Cerebellar nuclear complex (tissue), 1 donor: Measurements from ENCODE around the gene ACOX1.
A peak's percentile ranks its signal among the peaks of the same experiment; 100 is the strongest.
"Not testable (repeated sequence)": the region's sequence is repeated elsewhere in the genome, so short reads cannot be mapped to it uniquely, and the experiment has no call there.

Source experiments
- DNase-seq, 2 experiments: peaks; one replicate each; lab custom pipeline; 2025; lab: John Stamatoyannopoulos, UW

Gene ACOX1

DNA sequence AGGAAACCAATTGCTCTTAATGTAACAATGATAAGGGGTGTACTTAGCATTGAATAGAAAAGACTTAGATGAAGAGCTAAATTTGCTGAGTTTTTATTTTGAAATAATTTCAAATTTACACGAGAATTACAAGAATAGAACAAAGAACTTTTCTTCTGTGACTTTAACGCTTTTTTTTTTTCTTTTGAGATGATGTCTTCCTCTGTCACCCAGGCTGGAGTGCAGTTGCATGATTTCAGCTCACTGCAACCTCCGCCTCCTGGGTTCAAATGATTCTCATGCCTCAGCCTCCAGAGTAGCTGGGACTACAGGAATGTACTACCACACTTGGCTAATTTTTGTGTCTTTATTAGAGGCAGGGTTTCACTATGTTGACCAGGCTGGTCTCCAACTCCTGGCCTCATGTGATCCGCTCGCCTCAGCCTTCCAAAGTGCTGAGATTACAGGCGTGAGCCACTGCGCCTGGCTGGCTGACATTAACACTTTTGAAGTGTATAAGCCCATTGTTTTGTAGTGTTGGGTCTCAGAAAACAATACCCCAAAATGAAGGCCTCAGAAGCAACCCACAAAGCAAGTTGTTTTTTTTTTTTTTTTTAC, 2.2 kb upstream of the ACOX1 start:
- DNase-seq = no peak

DNA sequence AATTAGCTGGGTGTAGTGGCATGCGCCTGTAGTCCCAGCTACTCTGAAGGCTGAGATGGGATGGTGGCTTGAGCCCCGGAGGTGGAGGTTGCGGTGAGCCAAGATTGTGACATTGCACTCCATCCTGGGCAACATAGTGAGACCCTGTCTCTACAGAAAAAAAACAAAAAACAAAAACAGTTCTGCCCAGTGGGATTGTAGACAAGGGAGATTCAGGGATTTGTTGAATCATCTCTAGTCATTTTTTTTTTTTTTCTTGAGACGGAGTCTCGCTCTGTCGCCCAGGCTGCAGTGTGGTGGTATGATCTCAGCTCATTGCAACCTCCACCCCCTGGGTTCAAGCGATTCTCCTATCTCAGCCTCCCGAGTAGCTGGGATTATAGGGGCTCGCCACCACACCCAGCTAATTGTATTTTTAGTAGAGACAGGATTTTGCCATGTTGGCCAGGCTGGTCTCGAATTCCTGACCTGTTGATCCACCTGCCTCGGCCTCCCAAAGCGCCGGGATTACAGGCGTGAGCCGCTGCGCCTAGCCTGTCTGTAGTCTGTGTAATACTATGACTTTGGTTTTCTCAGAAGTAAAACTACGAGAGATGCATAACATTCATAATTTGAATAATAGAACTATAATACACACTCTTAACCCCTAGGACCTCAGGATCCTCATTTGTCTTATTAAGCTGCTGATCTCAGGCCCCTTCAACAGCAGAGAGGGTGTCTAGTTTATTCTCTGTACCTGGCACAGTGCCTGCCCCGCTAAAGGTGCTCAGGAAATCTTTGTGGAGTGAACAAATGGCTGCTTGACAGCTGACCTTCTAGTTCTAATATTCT, 1.4 kb upstream of the ACOX1 start:
- no peak for DNase-seq

DNA sequence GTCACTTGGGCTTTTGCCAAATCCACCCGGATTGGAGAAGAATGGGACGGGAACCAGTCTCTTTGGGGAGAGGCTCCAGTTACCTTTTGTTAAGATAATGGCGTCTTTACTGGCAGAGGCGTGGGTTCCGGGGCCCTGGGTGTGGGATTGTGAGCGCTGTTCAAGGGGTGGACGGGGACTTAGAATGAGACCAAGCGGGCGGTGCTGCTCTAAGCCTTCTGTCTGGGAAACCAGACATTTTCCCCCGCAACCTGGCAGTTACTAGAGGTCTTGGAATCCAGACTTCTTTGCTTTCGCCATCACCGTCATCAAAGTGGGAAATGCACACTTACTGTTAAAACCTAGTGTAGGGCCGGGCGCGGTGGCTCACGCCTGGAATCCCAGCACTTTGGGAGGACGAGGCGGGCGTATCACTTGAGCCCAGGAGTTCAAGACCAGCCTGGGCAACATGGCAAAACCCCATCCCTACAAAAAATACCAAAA, 780 bp upstream of the ACOX1 start:
- no peak for DNase-seq

DNA sequence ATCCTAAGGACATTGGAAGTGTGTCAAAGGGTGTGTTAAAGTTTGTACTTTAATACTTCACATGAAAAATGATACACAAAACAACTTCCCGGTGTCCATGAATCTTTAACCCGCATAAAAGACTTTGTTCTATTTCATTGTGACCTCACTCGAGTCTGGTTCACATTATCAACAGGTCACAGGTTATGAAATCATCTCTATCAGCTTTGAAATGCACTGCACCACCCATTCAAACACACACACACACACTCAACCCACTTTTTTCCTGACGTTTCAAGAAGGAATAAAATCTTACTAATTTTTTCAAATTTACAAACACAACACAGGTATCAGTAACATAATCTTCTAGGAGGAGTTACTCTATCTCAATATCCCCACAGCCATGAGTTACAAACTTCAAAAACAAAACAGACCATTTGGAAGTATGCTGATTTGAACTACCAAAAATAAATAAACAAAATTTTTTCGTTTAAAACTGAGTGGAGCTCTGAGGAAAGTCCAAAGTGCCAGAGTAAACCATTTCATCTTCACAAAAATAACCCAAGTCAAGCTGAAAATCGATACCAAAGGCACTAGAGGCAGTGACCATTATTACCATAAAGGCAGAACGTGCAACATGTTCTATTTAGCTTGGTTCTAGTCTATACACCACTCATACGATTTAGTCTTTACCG, 2.7 kb downstream of the ACOX1 start:
- no peak for DNase-seq

DNA sequence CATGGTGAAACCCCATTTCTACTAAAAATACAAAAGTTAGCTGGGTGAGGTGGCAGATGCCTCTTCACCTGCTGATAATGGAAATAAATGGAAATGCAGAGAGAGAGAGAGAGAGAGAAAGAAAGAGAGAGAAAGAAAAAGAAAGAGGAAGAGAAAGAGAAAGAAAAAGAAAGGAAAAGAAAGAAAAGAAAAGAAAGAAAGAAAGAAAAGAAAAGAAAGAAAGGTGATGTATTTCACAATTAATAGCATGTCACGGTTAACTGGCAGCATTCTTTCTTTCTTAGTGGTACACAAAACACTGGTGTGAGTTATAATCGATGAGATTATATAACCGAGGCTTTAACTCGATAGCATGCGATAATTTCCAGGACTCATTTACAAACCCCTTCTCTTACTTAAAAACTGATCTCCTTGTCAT, 3.2 kb downstream of the ACOX1 start:
- no peak for DNase-seq

DNA sequence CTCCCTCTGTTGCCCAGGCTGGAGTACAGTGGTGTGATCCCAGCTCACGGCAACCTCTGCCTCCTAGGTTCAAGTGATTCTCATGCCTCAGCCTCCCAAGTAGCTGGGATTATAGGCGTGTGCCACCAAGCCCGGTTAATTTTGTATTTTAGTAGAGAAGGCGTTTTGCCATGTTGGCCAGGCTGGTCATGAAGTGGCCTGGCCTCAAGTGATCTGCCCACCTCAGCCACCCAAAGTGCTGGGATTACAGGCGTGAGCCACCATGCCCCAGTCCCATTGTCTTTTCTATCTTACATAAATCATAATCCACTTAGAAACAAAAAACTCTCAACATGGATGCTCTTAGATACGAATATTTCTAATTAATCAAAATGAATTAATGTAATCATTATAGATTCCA, 3.8 kb downstream of the ACOX1 start:
- DNase-seq = not testable (repeated sequence)

DNA sequence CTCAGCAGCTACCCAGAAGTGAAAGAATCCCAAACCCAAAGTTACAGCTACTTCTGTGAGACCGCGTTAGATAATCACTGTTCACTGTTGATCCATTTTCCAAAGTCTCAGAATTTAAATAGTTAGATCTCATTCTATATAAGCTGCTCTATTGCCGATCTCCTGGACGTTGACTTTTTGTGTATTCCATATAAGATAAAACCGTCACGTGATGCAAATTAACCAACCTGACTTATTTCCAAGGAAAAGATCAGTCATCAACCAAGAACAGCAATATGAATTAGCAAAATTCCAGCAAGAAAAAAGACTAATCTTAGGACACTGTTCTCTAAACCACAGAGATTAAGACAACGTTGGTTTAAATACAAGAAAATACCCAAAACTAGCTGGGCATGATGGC, 8.3 kb downstream of the ACOX1 start:
- DNase-seq = no peak

DNA sequence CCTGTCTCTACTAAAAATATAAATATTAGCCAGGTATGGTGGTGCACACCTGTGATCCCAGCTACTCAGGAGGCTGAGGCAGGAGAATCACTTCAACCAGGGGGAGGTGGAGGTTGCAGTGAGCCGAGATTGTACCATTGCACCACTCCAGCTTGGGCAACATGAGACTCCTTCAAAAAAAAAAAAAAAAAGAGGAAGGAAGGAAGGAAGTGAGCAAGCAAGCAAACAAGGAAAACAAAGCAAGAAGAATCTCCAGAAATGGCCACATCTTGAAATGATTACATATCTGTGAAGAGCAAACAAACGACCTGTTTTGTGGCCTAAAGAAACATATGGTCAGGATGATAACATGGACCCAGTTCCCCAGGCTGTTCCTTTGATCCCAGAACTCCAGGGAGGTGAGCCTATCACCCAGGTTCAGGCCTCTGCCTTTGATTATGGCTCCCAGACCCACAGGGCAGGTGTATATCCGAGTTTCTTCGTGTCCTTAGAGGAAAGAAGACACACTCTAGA, 8.9 kb downstream of the ACOX1 start:
- DNase-seq = no peak

DNA sequence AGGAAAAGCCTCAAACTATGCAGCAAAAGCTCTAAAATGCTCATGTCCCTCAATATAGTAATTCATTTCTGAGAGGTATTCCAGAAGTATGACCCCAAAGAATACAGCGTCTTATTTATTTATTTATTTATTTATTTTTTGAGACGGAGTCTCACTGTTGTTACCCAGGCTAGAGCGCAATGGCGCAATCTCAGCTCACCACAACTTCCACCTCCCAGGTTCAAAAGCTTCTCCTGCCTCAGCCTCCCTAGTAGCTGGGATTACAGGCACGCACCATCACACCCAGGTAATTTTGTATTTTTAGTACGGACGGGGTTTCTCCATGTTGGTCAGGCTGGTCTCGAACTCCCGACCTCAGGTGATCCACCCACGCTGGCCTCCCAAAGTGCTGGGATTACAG, 9.9 kb downstream of the ACOX1 start:
- DNase-seq = not testable (repeated sequence)

DNA sequence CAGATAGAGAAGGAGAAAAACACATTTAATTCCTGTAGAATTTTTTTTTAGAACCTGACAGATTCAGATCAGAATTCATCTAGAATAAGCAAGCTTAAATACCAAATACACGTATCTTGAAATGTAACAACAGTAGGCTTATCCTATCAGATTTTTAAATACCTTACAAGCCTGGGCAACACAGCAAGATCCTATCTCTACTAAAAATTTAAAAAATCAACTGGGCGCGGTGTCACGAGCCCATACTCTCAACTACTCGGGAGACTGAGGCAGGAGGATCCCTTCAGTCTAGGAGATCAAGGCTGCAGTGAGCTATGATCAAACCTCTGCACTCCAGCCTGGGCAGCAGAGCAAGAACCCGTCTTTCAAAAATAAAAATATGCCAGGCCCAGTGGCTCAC, 13.5 kb downstream of the ACOX1 start:
- no peak for DNase-seq

DNA sequence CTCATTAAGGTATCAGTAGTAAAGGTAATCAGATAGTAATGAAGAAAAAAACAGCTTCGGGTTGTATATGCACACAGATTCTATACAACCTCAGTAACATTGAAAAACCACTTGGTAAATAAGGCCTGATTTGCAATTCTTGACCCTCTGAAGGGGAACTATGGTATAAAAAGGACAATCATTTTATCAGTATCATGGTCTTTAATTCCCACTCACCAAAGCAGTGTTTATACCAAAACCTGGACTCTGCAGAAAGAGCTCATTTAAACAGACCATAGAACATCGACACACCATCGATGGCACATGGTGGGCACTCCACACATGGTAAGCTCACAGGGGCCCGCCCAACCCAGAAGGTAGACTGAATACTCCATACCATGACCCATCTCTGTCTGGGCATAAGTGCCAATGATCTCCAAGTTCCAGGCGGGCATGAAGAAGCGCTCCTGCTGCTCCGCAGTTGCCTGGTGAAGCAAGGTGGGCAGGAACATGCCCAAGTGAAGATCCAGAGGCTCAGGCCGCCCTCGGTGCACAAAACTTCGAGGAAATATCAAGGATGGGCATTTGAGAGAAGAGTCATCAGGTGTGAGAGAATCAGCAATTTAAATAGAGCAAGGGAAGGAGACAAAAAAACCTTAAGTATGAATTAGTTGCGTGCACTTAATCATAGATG, 19.0 kb downstream of the ACOX1 start:
- DNase-seq = no peak

DNA sequence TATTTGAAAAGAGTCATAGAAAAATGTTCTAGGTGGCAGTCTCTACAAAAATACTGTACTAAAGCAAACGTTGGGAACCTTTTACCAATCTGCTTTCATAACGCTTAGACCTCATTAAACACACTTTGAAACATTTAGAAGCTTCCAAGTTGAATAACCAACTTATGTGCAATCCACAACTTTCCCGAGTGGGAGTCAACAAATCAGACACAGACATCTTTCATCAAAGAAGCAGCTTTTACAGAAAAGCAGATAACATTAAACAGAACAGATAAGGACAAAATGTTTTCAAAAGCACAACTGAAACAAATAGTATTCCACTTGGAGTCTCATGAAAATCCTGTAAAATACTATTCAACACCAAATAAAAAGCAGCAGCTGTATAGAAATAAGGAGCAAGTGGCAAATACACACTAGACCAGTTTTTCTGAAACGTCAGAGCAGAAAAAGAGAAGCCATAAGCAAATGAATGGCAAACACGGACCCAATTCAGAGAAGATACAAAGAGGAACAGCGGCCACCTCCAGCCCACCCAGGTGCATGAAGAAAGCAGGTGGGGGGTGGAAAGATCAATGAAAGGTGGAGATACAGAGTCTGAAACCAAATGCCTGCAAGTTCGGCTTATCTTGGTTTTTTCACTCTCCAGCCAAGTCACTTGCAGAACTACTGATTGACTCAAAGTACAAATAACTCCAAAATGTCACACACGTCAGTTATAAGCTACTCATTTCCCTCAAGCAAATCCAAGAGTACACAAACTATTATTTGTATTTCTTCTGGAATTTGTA, 19.7 kb downstream of the ACOX1 start:
- DNase-seq = no peak

DNA sequence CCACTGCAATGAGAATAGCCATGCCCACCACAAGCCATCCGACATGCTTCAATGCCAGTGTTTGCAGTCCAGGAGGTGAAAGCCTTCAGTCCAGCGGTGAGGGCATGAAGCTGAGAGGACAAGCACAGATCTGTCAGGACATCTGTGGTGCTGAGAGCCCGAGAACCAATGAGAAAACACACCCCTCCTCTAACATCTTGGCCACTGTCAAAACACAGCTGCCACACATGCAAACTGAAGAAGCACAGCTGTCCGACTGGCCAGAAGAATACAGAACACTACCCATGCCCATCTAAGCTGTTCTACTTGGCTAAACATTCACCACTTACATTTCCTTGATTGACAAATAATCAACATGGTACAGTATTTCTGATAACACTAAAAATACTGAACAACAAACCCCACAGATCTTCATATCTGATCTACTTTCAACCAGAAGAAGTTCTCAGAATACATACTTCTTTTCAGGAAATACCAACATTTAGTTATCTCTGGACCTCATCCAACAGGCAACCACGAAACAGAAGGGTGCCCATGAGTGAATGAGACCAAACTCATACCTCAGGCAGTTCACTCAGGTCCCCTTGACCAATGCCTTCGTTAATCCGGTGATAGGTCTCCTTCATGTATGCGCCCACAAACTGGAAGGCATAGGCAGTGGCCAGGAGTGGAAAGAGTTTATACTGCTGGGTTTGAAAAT, 28.0 kb downstream of the ACOX1 start:
- no peak for DNase-seq

DNA sequence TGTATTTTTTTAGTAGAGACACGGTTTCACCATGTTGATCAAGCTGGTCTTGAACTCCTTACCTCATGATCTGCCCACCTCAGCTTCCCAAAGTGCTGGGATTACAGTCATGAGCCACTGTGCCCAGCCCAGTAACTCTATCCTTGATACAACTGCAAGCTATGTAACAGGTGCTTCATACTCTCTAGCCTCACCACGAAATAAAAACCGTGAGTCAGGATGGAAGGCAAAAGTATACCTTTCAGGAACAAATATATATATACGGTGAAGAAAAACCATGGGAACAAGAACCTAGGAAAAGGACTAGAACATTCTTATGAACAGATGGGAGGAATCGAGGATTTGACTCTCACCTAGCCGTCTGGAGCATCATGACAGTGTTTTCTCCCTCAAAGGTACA, 28.5 kb downstream of the ACOX1 start:
- no peak for DNase-seq

DNA sequence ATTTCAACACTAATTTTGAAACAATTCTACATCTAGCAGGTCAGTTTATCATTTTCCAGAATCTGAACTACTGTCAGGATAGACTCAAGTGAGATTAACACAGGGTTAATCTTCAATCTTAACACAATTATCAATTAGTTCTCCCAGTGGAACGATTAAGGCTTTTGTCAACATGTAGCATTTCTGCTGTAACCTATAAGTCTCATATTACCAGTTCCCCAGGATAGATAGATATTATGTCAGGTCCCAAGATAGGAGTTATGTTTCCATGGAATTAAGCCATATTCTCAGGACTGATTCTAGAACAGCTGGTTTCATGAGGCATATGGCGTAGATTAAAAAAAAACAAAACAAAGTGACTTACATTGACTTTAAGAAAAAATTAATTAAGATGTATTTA, 33.8 kb downstream of the ACOX1 start:
- DNase-seq = no peak

DNA sequence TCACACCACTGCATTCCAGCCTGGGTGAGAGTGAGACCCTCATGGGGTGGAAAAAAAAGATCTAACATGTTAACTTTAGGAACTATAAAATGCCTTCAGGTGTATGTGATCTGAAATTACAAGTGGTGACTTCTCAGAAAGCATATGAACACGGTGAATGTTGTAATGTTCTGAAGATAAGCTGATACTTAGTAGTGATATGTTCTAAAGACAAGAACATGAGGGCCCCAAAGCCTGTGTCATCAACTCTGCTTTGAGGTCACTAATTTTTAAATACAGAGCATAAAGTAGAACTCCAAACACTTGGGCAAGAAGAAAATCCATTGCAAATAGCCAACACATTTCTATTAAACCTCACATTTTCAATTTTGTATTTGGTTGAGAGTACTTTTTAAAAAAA, 35.5 kb downstream of the ACOX1 start:
- DNase-seq = no peak

DNA sequence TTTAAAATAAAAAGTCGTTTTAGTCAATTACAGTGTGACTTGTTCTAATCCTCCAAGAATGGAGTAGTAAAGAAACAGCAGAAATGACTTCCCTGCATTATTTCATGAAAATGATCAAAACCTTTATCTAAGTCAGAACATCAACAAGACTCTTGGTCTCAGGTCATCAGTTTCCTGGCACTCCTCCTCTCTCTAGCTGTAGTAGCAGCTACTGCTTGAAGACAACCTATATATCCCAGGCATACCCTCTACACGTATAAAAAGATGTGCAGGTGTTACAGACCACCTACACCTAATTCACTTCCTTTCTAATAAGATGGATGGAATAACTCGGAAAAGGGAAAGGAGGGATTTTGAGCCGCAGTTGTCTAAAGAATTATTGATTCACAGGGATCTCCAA, 36.5 kb downstream of the ACOX1 start:
- DNase-seq = no peak

DNA sequence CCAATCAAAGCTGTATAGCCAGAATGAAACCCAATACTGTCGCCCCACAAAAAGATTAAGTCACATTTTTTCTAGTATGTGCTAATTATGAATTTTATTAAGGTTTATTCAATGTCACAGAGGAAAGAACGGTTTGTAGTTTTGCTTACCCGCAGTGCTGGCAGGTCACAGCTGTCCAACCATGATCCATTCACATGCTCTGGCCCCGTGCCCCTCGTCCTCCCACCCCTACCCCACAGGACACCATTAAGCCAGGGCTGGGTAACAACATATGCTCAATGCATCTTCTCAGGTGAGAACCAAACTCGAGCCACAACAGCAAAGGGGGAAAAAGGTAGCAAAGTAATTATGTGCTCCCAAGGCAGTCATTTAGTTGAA, 37.5 kb downstream of the ACOX1 start:
- DNase-seq = no peak

DNA sequence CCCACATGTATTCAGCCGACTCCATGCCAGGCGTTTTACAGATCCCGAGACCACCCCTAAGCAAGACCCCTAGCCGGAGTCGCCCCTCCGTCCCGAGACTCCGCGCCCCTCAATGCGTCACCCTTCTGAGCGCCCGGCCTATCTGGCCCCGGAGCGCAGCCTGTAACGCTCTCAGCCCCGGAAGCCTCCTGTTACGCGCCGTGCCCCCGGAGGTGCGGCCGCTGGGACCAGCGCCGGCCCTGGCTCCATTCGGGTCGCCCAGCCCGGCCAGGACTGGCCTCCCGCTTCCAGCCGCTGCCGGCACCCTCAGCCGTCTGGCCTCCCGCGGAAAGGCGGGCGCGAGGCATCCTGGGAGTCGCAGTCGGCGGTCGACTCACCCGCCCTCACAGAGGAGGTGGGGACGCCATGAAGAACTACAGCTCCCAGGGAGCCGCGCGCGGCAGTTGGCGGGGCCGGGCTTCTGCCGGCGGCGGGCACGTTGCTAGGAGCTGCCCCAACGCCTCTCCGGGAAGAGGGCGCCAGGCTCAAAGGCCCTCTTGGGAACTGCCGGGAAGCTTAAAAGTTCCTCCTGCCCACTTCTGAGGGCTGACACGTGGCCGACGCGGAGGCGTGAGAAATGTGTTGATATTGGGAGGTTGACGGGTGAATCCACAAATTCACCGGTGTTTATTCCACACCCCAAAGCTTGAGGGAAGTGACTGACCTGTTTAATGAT, 38.1 kb downstream of the ACOX1 start, which contains the start of gene FBF1:
Gene FBF1, minus strand, starts transcription at position 316 of the 715 bp plus-strand sequence. CDS start 2,893 bp downstream, outside the sequence.
- DNase-seq = peak; percentile 76 to 82

DNA sequence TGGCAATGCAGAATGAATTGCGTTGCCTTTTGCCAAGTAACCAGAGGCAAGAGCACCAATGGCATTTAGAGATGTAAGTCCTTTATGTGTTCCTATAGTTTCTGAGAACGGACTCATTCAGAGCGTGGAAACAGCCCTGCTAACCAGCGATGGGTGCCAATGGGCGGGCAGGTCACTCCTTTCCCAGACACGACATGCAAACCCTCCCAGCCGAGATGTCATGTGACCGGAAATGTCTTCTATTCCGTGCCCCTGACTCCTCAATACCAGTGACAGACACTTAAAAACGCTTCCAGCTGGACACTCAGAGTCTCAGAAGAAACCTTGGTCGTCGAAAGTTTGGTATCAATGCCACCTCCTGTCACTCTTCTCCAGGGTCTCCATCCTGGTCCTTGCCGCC, 41.3 kb downstream of the ACOX1 start:
- no peak for DNase-seq
